LNCAP (cell line): ENCODE data around the gene RNF220.

ENCODE experiments used
- TF ChIP-seq, protein P1 (sequence below): fragments of 450-650 bp; IDR thresholded peaks from 2 replicates; pipeline ENCODE4 v1.5.1; 2017; ENCODE audit warnings: mild to moderate bottlenecking

The RNF220 gene

DNA sequence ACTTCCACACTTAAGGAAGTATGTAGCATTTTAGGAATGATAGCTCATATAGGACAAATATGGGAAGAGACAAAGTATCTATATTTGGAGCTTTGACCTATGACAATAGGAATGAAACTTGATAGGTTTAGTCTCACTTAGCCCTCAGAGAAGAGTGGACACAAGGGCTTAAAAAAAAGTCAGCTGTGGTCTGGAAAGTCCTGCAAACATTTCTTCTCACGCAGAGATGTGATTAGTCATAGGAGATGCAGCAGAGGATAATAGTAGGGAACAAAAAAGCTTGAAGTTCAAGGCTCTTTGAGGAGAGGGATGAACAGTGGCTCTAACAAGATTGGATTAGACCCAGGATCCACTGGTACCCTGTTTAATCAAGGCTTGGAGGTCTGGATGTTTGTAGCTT, 14.8 kb upstream of the RNF220 start:
- TF ChIP-seq, protein P1, sequence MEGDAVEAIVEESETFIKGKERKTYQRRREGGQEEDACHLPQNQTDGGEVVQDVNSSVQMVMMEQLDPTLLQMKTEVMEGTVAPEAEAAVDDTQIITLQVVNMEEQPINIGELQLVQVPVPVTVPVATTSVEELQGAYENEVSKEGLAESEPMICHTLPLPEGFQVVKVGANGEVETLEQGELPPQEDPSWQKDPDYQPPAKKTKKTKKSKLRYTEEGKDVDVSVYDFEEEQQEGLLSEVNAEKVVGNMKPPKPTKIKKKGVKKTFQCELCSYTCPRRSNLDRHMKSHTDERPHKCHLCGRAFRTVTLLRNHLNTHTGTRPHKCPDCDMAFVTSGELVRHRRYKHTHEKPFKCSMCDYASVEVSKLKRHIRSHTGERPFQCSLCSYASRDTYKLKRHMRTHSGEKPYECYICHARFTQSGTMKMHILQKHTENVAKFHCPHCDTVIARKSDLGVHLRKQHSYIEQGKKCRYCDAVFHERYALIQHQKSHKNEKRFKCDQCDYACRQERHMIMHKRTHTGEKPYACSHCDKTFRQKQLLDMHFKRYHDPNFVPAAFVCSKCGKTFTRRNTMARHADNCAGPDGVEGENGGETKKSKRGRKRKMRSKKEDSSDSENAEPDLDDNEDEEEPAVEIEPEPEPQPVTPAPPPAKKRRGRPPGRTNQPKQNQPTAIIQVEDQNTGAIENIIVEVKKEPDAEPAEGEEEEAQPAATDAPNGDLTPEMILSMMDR = no peak

DNA sequence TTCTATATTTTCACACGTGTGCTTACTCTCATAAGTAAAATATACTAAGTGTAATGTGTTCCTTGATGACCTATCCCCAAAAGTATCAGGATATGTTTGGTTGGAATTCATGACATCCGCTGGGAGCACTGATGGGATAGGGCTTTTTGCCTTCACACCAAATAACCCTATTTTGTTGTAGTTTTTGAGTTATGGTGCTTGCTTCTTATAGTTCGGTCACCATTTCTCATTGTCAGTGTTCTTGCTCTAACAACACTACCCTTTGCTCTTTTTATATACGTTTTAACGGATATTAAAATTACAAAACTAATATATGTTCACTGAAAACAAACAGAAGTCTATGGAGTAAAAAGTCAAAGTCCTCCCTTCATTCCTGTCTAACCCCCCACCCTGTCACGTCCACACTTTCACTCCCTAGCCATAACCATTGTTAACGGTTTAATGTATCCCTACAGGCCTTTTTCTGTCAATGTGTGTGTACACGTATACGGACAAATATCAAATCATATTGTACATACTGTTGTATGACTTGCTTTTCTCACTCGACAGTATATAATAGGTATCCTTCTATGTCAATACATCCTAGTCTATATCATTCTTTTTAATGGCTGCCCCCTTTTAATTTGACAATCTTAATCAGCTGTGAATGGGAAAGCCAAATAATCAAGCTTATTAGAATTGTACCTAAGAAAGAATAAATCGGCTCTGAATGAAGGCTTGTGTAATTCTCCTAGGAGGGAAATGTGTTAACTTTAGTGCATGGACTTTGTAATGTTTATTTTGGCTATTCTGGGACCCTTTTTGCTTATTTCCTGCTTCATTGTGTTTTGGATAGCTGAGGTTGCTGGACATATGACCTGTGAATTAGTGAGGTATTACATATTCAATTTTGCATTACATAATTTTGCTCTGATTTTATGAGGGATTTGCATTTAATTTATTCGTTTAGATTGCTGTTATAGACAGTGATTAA, 3.5 kb upstream of the RNF220 start:
- TF ChIP-seq, protein P1 = no peak

DNA sequence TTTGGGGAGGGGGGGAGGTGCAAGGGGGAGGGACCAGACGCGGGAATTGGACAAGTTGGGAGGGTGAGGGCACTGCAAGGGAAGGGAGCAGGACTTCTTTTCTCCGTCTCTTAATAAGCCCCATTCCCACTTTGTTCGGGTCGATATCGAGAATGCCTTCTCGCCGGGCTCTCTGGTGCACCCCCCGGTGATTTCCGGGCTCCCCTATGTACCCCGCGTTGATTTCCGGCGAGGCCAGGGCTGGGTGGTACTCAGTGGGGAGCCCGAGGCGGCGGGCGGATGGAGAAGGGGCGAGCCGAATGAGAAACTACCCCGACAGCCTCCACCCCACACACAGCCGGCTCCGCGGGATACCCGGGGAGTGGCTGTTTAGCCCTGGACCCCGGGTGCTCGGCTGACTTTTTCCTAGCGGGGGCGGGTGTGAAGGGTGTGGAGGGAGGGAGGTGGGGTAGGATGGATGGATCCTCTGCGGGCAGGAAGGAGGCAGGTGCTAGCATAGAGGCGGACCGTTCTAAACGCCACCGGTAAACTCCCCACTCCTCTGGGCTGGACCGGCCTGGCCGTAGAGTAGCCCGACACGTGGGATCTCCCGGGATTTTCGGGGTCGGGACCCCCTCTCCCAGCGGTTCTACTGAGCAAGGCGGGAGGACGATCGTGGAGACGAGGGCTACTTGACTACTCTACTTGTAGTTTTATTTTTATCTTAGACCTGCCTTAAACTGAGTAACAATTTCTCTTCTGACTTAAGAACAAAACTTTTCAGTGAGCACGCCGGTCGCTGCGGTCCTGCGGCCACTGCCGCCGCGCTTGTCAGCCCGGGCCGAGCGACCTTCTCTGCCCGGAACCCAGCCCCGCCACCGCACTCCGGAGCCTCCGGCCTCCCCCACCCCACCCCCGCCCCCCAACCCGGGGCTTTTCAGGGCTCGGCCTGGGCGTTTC, 1.0 kb downstream of the RNF220 start:
- TF ChIP-seq, protein P1 = no peak

DNA sequence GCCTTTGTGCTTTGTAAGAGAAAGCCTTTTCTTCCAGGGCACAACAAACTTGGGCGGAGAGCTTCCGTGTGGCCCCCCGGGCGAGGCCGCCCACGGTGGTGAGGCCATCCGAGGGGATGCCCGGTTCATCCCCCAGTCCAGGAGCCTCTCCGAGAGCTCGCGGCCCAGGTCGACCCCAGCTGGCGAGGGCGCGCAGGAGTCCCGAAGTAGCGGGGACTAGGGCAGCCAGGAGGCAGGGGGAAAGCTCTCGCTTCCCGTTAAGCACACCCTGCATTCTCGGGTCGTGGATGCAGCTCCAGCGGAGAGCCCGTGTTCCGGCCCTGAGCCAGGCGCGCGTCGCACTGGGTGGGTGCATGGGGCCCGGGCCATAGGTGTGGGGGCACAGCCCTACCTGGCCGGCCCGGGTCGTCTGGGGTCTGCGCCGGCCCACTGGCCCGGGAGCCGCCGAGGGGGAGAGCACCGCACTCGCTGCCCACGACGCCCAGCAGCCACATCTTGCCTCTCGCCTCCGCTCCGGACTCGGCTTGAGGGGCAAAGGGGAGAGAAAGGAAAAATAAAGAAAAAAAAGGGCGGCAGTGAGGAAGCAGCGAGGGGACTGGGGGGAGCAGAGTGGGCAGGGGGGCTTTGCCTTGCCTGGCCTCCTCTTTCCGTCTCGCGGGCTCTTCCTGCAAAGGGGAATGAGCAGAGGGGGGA, 1.8 kb downstream of the RNF220 start:
- TF ChIP-seq, protein P1 = no peak

DNA sequence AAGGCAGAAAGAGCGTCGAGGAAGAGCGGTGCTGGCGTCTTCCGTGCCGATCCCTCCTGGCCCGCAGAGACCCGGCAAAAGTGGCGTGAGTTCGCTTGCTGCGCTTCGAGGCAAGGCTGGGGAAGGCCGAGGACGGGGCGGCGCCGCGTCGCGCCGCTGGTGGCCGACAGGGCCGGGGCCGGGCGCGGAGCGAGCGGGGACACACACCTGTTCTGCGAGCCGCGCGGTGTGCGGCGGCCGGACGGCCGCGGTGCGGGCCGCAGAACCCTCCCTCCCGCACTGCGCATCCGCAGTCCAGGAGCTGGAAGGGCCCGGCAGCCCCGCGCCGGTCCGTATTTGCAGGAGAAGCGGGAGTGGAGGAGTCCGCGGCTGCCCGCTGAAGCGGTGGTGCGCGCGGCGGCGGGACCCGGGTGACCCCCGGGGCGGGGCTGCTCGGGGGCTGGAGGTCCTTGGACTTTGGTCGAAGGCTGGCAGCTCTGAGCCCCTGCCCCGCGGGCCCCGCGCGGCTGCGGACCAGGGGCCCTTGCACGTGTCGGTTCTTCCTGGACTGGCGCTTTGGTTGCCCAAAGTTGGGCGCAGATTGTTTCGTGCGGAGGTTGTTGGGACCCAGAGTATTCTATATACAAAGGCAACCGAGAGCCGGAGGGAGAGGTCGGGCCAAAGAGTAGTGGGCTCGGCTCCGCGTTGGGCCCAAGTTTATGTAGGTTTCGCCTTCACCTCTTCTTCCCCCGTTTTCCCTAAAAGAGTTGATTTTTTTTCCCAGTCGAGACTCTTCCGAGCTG, 2.6 kb downstream of the RNF220 start:
- TF ChIP-seq, protein P1 = no peak

DNA sequence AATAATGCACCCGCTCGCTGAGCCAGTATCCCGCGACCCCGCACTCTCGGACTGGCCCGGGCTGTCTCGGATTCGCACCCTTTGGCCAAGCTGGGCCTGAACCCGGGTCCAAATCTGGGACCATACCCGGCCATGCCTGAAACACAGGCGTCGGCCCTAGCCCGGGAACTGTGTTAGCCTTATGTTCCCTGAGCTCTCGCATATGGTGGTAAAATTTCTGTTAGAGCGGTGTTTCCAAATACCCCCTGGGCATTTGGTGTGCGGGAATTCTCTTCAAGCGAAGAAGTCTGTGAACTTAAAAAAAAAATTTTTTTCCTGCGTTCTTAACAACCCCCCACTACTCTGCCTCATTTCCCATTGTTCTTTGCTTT, 3.1 kb downstream of the RNF220 start:
- TF ChIP-seq, protein P1 = no peak
